Nephron progenitor cell (in vitro differentiated cells): ENCODE data around the gene GPAM.
"Not testable (repeated sequence)": the region's sequence is repeated elsewhere in the genome, so short reads cannot be mapped to it uniquely, and the experiment has no call there.

Experiments
- DNase-seq: peaks from one replicate; pipeline ENCODE4 v3.0.0; 2021
- H3K27ac Mint-ChIP-seq: 2 replicates; pipeline ENCODE4 v1.8.0; 2021; ENCODE audit warnings: mild to moderate bottlenecking, moderate library complexity, mixed read lengths
- H3K27me3 Mint-ChIP-seq: 2 replicates; pipeline ENCODE4 v1.8.0; 2021; ENCODE audit warnings: mild to moderate bottlenecking, low read depth, mixed read lengths; ENCODE audit not compliant: poor library complexity
- H3K36me3 Mint-ChIP-seq: 2 replicates; pipeline ENCODE4 v1.8.0; 2021; ENCODE audit warnings: low read depth, mixed read lengths
- H3K4me1 Mint-ChIP-seq: 2 replicates; pipeline ENCODE4 v1.8.0; 2021; ENCODE audit warnings: mixed read lengths
- H3K4me3 Mint-ChIP-seq: 2 replicates; pipeline ENCODE4 v1.8.0; 2021; ENCODE audit warnings: mild to moderate bottlenecking, moderate library complexity, mixed read lengths
- H3K9me3 Mint-ChIP-seq: 2 replicates; pipeline ENCODE4 v1.8.0; 2021; ENCODE audit warnings: mild to moderate bottlenecking, moderate library complexity, mixed read lengths
- TF ChIP-seq, protein P1 (sequence below): fragments of 200-600 bp; sonication (generic); IDR thresholded peaks from 2 replicates; pipeline ENCODE4 v1.5.0; 2021; ENCODE audit warnings: antibody characterized with exemption

The GPAM gene

DNA sequence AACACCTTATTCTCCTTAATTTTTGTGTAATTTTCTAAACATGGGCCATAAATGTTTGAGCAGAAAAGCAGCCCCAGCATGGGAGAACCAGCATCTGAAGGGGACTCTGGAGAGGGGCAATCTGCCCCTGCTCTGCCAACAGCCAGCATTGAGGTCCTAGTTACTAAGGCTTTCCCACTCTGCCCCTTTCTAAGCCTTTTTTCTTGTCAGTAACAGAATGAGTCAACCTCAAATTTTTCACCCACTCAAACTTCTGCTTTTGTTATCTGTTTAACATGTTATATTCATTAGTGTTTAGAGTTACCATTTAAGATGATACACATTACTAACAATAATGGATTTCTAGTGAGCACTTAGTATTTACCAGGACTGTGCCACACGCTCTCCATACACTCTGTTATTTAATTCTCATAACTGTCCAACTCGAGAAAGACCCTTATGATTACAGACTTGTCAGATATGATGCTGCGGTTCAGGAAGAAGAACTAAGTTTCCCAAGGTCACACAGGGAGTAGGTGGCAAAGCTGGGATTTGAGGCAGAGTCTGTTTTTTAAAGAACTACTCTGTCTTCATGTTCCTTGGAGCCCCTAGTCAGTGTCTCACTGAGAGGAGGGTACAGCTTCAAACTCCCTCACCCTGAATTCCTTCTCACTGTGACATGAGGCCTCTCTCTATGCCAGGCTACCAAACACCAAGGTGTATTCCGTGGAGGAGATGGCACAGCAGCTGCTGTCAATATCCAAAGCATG, 19.9 kb upstream of the GPAM start:
- Mint-ChIP-seq H3K36me3 (no peaks in the 10 kb centered on the region), H3K27me3 (peaks cover 27% of the 10 kb centered on the region), H3K9me3 (peaks cover 12% of the 10 kb centered on the region), H3K4me1 (peaks cover under 1% of the 10 kb centered on the region), H3K27ac (no peak overlapping the region), H3K4me3 (no peak overlapping the region)
- DNase-seq = no peak
- TF ChIP-seq, protein P1, sequence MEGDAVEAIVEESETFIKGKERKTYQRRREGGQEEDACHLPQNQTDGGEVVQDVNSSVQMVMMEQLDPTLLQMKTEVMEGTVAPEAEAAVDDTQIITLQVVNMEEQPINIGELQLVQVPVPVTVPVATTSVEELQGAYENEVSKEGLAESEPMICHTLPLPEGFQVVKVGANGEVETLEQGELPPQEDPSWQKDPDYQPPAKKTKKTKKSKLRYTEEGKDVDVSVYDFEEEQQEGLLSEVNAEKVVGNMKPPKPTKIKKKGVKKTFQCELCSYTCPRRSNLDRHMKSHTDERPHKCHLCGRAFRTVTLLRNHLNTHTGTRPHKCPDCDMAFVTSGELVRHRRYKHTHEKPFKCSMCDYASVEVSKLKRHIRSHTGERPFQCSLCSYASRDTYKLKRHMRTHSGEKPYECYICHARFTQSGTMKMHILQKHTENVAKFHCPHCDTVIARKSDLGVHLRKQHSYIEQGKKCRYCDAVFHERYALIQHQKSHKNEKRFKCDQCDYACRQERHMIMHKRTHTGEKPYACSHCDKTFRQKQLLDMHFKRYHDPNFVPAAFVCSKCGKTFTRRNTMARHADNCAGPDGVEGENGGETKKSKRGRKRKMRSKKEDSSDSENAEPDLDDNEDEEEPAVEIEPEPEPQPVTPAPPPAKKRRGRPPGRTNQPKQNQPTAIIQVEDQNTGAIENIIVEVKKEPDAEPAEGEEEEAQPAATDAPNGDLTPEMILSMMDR = no peak

DNA sequence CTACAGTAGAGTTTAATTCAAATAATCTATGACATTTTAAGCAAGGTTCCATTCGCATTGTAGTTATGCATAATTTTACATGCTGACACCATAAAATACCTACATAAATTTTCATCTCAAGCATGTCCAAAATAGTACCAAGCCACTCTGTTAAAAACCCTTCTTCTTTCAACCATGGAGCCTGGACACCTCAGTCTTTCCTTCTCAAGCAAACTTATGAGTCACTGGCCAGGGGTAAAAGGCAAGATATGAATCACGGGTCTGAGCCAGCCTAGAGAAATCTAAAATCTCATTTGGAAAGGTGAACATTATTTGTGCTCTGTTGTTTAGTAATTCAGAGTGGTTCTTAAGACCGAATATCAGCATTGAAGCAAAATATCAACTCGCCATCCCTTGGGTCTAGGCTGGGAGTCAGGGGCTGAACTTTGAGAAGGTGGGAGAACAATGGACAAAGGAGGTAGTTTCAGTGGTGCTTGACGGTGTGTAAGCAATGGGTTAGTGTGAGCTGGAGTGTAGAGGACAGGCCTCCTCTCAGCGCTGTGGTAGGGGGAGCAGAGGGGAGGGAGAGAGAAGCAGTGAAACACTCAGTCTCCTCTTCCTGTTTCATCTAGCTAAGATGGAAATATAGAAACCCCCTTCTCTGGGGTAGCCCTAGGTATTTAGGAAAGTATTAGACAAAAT, 19.1 kb upstream of the GPAM start:
- H3K36me3 Mint-ChIP-seq = no peaks in the 10 kb centered on the region
- H3K4me3 Mint-ChIP-seq = no peak overlapping the region
- no peak overlapping the region for H3K27ac Mint-ChIP-seq
- DNase-seq = no peak
- peaks cover 26% of the 10 kb centered on the region for H3K27me3 Mint-ChIP-seq
- TF ChIP-seq, protein P1 = no peak
- peaks cover 12% of the 10 kb centered on the region for H3K9me3 Mint-ChIP-seq
- no peaks in the 10 kb centered on the region for H3K4me1 Mint-ChIP-seq

DNA sequence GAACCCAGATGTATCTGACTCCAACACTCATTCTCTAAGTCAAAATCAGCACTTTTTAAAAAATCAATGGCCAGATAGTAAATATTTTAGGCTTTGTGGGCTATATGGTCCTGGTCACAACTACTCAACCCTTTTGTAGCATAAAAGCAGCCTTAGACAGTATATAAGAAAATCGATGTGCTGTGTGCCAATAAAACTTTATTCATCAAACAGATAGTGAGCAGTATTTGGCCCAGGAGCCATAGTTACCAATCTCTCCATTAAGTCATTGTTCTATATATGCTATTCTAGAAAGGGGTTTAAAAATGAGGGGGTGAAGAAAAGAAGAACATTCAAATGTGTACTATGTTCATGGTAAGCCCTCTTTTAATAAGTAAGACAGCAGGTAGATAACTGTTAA, 18.5 kb upstream of the GPAM start:
- Mint-ChIP-seq H3K4me1 (no peaks in the 10 kb centered on the region), H3K9me3 (peaks cover 12% of the 10 kb centered on the region), H3K36me3 (no peaks in the 10 kb centered on the region), H3K4me3 (no peak overlapping the region), H3K27ac (no peak overlapping the region), H3K27me3 (peaks cover 26% of the 10 kb centered on the region)
- TF ChIP-seq, protein P1 = no peak
- DNase-seq = no peak

DNA sequence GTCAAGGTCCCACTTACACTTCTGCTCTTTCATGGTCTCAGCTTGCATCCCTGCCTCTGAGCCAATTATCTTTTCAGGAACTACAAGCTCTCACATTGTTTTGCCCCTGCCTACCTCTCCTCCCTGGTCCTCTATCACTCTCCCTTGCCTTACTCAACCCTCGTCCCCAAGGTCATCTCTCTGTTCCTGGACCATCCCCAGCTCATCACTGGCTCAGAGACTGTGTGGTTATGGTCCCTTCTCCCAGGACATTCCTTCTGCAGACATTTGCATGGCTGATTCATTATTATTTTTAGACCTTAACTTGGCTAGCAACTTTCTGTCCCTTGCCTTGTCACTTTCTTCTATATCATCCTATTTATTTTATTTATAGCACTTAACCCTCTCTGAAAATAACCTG, 17.8 kb upstream of the GPAM start:
- no peak overlapping the region for H3K27ac Mint-ChIP-seq
- no peaks in the 10 kb centered on the region for H3K36me3 Mint-ChIP-seq
- H3K4me1 Mint-ChIP-seq = no peaks in the 10 kb centered on the region
- DNase-seq = no peak
- TF ChIP-seq, protein P1 = no peak
- peaks cover 30% of the 10 kb centered on the region for H3K27me3 Mint-ChIP-seq
- H3K9me3 Mint-ChIP-seq = peaks cover 12% of the 10 kb centered on the region
- H3K4me3 Mint-ChIP-seq = no peak overlapping the region

DNA sequence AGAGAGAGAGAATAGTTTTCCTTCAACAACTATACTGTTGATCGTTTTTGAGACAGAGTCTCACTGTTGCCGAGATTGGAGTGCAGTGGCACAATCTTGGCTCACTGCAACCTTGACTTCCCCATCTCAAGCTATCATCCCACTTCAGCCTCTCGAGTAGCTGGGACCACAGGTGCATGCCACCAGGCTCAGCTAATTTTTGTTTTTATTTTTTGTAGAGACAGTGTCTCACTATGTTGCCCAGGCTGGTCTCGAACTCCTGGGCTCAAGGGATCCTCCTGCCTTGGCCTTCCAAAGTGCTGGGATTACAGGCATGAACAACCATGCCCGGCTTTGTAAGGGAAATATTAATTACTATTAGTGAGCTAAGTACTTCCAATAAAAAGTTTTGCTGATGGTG, 16.7 kb upstream of the GPAM start:
- H3K27ac Mint-ChIP-seq, H3K4me1 Mint-ChIP-seq, H3K36me3 Mint-ChIP-seq, DNase-seq, H3K4me3 Mint-ChIP-seq: not testable (repeated sequence)
- peaks cover 12% of the 10 kb centered on the region for H3K9me3 Mint-ChIP-seq
- peaks cover 38% of the 10 kb centered on the region for H3K27me3 Mint-ChIP-seq

DNA sequence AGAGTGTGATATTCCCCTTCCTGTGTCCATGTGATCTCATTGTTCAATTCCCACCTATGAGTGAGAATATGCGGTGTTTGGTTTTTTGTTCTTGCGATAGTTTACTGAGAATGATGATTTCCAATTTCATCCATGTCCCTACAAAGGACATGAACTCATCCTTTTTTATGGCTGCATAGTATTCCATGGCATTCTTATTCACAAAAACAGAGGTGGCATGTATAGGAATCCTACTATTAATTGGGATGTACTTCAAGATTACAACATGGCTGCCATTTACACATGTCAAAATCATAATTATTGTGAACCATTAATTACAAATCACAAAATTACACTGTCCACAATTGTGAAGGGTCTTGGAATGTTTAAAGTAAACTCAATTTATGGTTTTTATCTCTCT, 14.1 kb upstream of the GPAM start:
- H3K27me3 Mint-ChIP-seq = peaks cover 39% of the 10 kb centered on the region
- H3K36me3 Mint-ChIP-seq, DNase-seq: not testable (repeated sequence)

DNA sequence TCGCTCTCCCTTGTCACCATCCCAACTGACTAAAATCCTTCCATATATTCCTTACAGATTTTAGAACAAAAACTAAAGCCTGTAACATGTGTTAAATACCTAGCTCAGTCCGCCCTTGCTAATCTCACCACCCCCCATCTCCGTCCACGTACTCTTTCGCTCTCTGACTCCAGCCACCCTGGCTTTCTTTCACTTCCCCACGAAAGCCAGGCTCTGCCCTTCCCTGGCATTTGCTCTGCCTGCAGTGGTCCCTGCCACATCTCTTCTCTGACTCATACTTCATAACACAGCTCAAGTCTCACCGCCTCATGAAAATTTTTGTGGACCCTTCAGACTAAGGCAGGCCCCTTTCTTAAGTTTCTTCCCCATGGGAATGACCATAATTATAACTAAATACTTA, 11.7 kb upstream of the GPAM start:
- H3K4me1 Mint-ChIP-seq = no peaks in the 10 kb centered on the region
- H3K27ac Mint-ChIP-seq = no peak overlapping the region
- H3K36me3 Mint-ChIP-seq = no peaks in the 10 kb centered on the region
- no peaks in the 10 kb centered on the region for H3K9me3 Mint-ChIP-seq
- no peak overlapping the region for H3K4me3 Mint-ChIP-seq
- peaks cover 34% of the 10 kb centered on the region for H3K27me3 Mint-ChIP-seq
- TF ChIP-seq, protein P1 = no peak
- DNase-seq = no peak

More for the DNA sequence above, 14.1 kb upstream of the GPAM start:
- not testable (repeated sequence) for H3K9me3 Mint-ChIP-seq, H3K4me3 Mint-ChIP-seq, H3K27ac Mint-ChIP-seq, H3K4me1 Mint-ChIP-seq
